OCI-LY3 (cell line): Measurements from ENCODE around the gene ALDH5A1.

ENCODE experiments used
- H2AFZ ChIP-seq: fragments of 200-600, 300-600 bp; shearing (Covaris generic); 2 replicates; pipeline ENCODE4 v1.6.0; 2014; ENCODE audit warnings: antibody characterized with exemption, low read depth, low read length
- H3K27ac ChIP-seq: fragments of 200-600, 300-600 bp; sonication (generic); 2 replicates; pipeline ENCODE4 v1.5.1; 2014; ENCODE audit warnings: mild to moderate bottlenecking, low read length, moderate library complexity, mixed read lengths
- H3K27me3 ChIP-seq: fragments of 200-600, 300-600 bp; sonication (generic); 2 replicates; pipeline ENCODE4 v1.6.1; 2014; ENCODE audit warnings: low read depth, low read length, mixed read lengths
- H3K36me3 ChIP-seq: fragments of 200-600, 300-600 bp; sonication (generic); replicated peaks from 2 replicates; pipeline ENCODE3; 2014; ENCODE audit warnings: low read depth, low read length, mixed read lengths
- H3K4me1 ChIP-seq: fragments of 300-600, 200-600 bp; sonication (generic); 2 replicates; pipeline ENCODE4 v1.6.1; 2014; ENCODE audit warnings: low read length, mixed read lengths
- H3K4me2 ChIP-seq: fragments of 200-600, 300-600 bp; sonication (generic); 2 replicates; pipeline ENCODE4 v1.6.1; 2014; ENCODE audit warnings: low read length, mixed read lengths
- H3K4me3 ChIP-seq: fragments of 300-600, 200-600 bp; sonication (generic); 2 replicates; pipeline ENCODE4 v1.5.1; 2014; ENCODE audit warnings: antibody characterized with exemption, mild to moderate bottlenecking, low read length, moderate library complexity
- H3K79me2 ChIP-seq: fragments of 300-600, 200-600 bp; shearing (Covaris generic); 2 replicates; pipeline ENCODE4 v1.6.1; 2014; ENCODE audit warnings: mild to moderate bottlenecking, low read length, mixed read lengths
- H3K9ac ChIP-seq: fragments of 300-600, 200-600 bp; shearing (Covaris generic); 2 replicates; pipeline ENCODE4 v1.6.0; 2014; ENCODE audit warnings: mild to moderate bottlenecking, low read length, moderate library complexity
- H3K9me3 ChIP-seq: fragments of 200-600, 300-600 bp; shearing (Covaris generic); 2 replicates; pipeline ENCODE4 v1.6.1; 2014; ENCODE audit warnings: low read length, mixed read lengths; ENCODE audit not compliant: insufficient read depth
- H4K20me1 ChIP-seq: fragments of 200-600, 300-600 bp; sonication (generic); 2 replicates; pipeline ENCODE4 v1.6.1; 2016; ENCODE audit warnings: low read length, mixed read lengths; ENCODE audit not compliant: insufficient read depth
- CTCF ChIP-seq: fragments of 200-600, 300-600 bp; sonication (generic); IDR thresholded peaks from 2 replicates; pipeline ENCODE4 v1.5.1; 2014; ENCODE audit warnings: antibody characterized with exemption, low read length, low read depth
- EZH2phosphoT487 ChIP-seq: fragments of 200-600 bp; shearing (Covaris generic); IDR thresholded peaks from 2 replicates; pipeline ENCODE4 v1.6.1; 2018; ENCODE audit warnings: antibody characterized with exemption, mixed run types, low read depth

Gene ALDH5A1

GRCh38 chr6:24524329-24524728, 29.6 kb downstream of the ALDH5A1 start:
- Histone ChIP-seq H3K27ac (no peak overlapping the region), H3K36me3 (no peaks in the 10 kb centered on the region), H3K4me1 (peaks cover 19% of the 10 kb centered on the region), H4K20me1 (no peaks in the 10 kb centered on the region), H3K9ac (no peak overlapping the region), H3K4me3 (no peak overlapping the region), H2AFZ (no peak overlapping the region), H3K79me2 (no peaks in the 10 kb centered on the region), H3K9me3 (no peaks in the 10 kb centered on the region), H3K4me2 (no peak overlapping the region), H3K27me3 (no peaks in the 10 kb centered on the region)
- TF ChIP-seq EZH2phosphoT487 (no peak), CTCF (no peak)

GRCh38 chr6:24524805-24525204, 30.0 kb downstream of the ALDH5A1 start:
- no peaks in the 10 kb centered on the region for H3K9me3 ChIP-seq
- H3K4me2 ChIP-seq = no peak overlapping the region

GRCh38 chr6:24529985-24530384, 35.2 kb downstream of the ALDH5A1 start:
- Histone ChIP-seq H3K9ac (no peak overlapping the region), H3K27ac (no peak overlapping the region), H3K4me3 (no peak overlapping the region), H3K4me2 (no peak overlapping the region), H3K79me2 (no peaks in the 10 kb centered on the region), H3K9me3 (no peaks in the 10 kb centered on the region), H3K27me3 (no peaks in the 10 kb centered on the region), H2AFZ (no peak overlapping the region), H4K20me1 (no peaks in the 10 kb centered on the region), H3K4me1 (no peaks in the 10 kb centered on the region), H3K36me3 (no peaks in the 10 kb centered on the region)
- TF ChIP-seq EZH2phosphoT487 (no peak), CTCF (no peak)

More at GRCh38 chr6:24524805-24525204, 30.0 kb downstream of the ALDH5A1 start:
- H3K79me2 ChIP-seq = no peaks in the 10 kb centered on the region
- H4K20me1 ChIP-seq = no peaks in the 10 kb centered on the region
- TF ChIP-seq CTCF (peak; percentile 63), EZH2phosphoT487 (no peak)
- no peaks in the 10 kb centered on the region for H3K36me3 ChIP-seq
- no peak overlapping the region for H3K4me3 ChIP-seq
- H3K9ac ChIP-seq = no peak overlapping the region
- H3K27me3 ChIP-seq = no peaks in the 10 kb centered on the region
- H3K27ac ChIP-seq = no peak overlapping the region
- H2AFZ ChIP-seq = no peak overlapping the region
- peaks cover 19% of the 10 kb centered on the region for H3K4me1 ChIP-seq

- Histone ChIP-seq H3K9ac (no peak overlapping the region), H4K20me1 (no peaks in the 10 kb centered on the region), H3K4me3 (no peak overlapping the region), H3K79me2 (no peaks in the 10 kb centered on the region), H3K4me2 (no peak overlapping the region), H3K27me3 (no peaks in the 10 kb centered on the region), H3K36me3 (no peaks in the 10 kb centered on the region), H3K27ac (no peak overlapping the region), H2AFZ (no peak overlapping the region), H3K9me3 (no peaks in the 10 kb centered on the region), H3K4me1 (no peaks in the 10 kb centered on the region)
- TF ChIP-seq EZH2phosphoT487 (no peak), CTCF (no peak)
Measured at GRCh38 chr6:24534329-24534728, 39.6 kb downstream of the ALDH5A1 start.
